HTERT RPE-1 (cell line): Measurements from ENCODE around the gene MCM6.
"Not testable (repeated sequence)": the region's sequence is repeated elsewhere in the genome, so short reads cannot be mapped to it uniquely, and the experiment has no call there.

Source experiments
- in situ Hi-C: fragments of 300-500 bp; cut with MboI; formaldehyde crosslinking; loops from 4 replicates; pipeline ENCODE4 v1.14.3; 2020; ENCODE audit warnings: low sequenced_read_pairs

Gene MCM6

DNA sequence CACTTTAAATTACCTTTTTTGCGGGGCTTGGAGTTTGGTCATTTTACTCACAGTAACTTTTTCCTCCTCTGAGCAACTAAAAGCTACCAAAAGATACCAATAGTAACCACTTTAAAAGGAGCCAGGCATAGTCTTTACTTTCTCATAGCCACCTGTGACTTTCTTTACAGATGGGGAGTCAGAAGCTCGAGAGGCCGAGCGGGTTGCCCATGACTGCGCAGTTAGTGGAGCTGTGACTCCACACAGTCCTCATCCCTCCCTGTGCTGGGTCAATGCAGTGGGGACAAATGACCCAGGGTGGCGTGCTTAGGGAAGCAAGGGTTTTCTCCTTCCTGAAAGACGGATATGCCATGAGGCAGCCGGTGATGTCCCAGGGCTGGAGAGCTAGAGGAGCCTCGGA is 51.1 kb downstream of the MCM6 start:
- in situ Hi-C loops = no loop called here

GRCh38 chr2:135822855-135823254 is 53.4 kb downstream of the MCM6 start:
- in situ Hi-C loops = no loop called here

GRCh38 chr2:135821190-135821589 is 55.1 kb downstream of the MCM6 start:
- in situ Hi-C loops = no loop called here

DNA sequence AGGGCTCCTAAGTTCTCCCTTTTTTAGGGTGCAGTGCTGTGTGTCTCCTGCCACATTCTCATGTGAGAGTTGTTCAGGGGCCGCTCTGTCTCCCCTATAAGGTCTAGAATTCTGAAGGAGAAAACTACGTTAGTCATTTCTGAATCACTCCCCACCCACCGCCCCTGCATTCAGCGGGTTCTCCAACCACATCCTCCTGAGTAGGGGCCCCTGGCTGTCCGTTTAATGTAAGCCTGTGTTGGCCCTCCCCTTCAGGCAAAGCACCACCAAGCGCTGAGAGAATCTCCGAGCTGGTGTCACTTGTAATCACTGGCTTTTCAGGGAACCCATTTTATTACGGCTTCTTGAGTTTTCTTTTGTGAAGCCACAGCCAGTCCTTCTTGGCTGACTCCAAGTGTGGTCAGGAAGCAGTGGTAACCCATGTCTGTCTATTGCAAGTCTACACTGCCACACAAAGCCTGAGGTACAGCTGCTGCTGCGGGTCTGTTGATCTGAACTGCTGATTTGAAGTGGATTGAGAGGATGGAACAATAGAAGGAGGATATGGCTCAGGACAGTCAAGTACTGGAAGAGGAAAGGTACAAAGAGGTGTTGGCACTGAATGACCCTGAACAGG is 56.1 kb downstream of the MCM6 start:
- in situ Hi-C loops = no loop called here

- in situ Hi-C loops = no loop called here
Measured at GRCh38 chr2:135818937-135819610, 57.2 kb downstream of the MCM6 start.

DNA sequence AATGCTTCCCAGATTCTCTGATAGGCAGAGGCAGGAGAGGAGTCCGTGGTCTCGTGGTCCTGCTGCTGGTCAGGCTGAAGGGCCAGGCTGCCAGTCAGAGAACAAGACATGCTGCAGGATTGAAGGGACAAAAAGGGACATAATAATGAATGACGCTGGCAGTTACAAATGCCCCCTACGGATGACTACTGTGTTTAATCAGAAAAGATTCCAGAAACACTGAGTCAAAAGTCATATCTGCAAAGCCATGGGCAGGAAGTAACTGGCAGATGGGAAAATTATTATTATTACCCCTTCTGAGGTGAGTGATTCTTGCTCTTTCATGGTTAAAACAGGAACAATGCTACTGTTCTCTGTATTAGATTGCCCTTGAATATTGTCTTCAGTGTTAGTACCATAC is 58.3 kb downstream of the MCM6 start:
- in situ Hi-C loops = no loop called here

DNA sequence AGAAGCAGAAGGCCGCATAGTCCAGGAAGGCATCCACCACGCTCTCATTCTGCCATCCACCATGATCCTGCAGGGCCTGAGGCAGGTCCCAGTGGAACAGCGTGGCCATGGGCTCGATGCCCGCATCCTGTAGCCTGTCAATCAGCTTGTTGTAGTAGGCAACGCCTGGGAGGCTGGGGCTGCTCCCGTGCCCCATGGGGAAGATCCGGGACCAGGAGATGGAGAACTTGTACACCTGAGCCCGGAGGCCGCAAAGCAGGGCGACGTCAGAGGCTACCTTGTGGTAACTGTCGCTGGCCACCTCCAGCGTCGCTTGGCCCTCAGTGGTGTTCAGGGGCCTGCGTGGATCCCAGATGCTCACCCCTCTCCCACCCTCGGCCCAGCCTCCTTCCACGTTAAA is 58.8 kb downstream of the MCM6 start:
- in situ Hi-C loops = no loop called here

DNA sequence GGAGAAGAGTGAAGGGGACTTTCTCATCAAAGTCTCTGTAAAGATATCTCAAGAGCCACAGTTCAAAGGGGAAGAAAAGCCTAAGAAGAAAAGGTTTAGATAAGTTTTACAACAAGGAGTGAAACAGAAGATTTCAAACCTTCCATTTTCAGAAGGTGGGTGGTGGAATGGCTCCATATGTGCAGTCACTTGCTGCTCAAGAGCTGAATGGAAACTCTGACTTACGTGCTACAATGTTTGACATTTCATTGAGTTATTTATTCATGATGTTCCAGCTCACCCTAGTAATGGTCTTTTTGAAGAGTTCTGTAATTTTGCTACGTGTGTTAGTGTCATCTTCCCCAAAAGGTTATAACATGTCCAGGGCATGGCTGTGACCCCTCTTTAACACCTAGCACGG is 61.0 kb downstream of the MCM6 start:
- in situ Hi-C loops = no loop called here

DNA sequence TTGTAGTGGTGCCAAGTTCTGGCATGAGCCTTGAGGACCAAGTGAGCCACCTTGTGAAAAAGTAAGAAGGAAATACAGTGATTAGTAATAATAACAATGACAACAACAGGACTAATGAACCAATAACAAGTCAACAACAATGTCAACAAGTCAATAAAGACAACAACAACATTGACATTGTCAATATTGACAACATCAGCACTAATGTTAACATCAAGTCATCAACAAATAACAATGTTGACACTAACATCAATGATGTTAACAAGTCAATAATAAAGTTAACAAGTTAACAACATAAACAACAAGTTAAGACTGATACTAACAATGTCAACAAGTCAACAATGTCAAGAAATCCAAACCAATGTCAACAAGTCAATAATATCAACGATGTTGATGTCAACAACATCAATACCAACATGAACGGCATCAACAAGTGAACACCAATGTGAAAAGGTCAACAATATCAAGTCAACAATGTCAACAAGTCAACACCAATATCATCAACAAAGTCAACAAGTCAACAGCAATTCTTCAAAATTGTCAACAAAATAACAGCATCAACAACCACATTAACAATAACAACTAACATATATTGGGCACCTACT is 63.2 kb downstream of the MCM6 start:
- in situ Hi-C loops = no loop called here

GRCh38 chr2:135807874-135808273 is 68.4 kb downstream of the MCM6 start:
- in situ Hi-C loops = not testable (repeated sequence)

DNA sequence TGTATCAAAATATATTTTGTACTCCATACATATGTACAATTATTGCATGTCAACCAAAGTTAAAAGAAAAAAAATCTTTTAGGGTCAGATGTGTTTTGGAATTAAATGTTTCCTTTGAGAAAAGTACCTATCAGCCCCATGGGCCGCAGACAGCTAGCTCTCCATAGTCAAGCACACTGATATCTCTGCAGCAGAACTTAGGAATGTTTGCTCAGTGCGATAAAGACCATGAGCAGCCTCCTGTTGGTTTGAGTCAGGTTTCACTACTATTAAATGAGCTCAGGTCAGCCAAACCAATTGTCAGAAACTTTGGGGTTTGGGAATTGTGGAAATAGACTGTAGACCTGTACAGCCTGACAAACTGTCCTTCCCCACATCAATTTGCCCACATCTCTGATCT is 73.0 kb downstream of the MCM6 start:
- in situ Hi-C loops = no loop called here

- in situ Hi-C loops = no loop called here
Measured at GRCh38 chr2:135802350-135802749, 73.9 kb downstream of the MCM6 start.

- in situ Hi-C loops = no loop called here
Measured at GRCh38 chr2:135800513-135801460, 75.5 kb downstream of the MCM6 start.

DNA sequence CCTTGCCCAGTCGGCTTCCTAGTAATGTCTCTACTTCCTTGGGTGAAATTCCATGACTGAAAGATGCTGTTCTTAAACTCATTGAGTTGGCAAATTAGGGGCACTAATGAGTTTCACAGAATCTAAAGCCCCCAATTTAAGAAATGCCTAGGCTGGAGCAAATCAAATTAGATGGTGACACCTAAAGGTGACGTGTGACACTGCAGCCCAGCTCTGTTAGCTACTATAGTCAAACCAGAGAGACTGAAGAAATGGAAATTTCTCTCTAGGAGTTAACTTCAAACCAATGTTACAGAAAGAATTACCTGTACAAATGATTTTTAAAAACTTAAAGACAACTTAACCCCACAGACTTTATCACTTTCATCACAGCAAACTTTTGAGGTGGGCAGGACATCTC is 76.5 kb downstream of the MCM6 start:
- in situ Hi-C loops = no loop called here

- in situ Hi-C loops = no loop called here
Measured at GRCh38 chr2:135798762-135799161, 77.5 kb downstream of the MCM6 start.

DNA sequence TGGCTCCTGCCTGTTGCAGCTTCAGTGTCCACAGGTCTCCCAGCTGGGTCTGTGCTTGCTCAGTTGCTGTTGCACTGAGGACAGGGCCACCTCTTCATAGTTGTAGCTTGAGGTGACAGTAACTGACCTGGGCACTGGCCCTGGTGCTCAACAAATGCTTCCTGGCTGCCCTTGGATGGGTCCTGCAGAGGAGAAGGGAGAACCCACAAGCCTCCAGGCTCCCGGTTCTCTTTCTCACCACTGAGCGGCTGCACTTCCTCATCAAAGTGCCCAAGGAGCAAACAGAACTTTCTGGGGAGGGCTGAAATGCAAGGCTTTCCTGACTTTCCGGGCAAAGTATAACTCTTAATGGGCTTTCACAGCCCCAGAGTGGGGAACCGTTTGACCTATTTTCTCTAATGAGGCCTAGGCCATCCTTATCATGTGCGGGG is 78.0 kb downstream of the MCM6 start:
- in situ Hi-C loops = no loop called here

DNA sequence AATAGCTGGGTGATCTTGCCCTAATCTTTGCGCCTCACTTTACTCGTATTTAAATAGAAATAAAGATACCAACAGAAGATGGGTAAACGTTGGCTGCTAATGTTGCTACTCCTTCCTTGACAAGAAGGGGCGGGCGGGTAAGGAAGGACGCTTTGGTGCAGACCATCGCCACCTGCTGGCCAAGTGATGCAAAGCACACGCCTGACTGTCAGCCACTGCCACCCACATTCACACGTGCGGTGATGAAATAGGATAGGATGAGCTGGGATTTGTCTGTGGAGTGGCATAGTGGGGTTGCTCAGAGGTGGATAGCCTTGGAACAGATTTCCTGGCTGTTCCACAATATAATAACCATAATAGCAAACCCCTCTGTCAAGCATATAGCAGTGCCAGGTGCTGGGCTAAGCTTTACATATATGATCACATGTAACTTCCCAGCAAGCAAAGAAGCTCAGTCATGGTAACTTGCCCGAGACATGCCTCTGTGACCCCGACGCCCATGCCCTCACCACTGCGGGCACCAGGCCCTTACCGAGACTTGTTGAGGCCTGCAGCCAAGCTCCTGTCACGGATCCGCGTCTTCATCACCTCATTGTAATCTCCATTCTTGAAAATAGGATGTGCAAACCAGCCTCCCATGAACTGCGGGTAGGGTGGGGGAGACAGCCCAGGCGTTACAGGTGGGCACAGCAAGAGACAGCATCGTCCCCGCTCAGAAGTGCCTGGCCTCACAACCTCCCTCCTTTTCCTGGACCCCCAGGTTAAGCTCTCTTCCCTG is 78.6 kb downstream of the MCM6 start:
- in situ Hi-C loops = no loop called here

DNA sequence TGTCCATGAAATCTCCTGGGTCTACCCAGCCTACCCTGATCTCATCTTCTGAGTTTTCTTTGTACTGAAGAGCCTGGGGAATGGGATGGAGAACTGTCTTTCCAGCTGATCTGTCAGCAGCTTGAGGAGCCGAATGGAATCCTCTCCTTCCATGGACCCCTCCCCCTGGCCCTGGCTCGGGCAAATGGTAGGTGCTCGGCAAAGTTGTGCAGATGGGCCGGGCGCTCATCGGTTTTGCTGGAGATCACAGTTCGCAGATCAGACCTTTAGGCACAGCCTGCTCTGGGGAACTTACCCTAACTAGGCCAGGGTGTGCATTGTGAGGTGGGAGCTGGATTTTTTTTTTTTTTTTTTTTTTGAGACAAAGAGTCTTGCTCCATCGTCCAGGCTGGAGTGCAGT is 79.6 kb downstream of the MCM6 start:
- in situ Hi-C loops = no loop called here

- in situ Hi-C loops = not testable (repeated sequence)
Measured at GRCh38 chr2:135795641-135796040, 80.6 kb downstream of the MCM6 start.

GRCh38 chr2:135792401-135793150 is 83.7 kb downstream of the MCM6 start:
- in situ Hi-C loops = no loop called here
